Endometrium (tissue), 2 donors: ENCODE results near the gene NIPBL.
"Not testable (repeated sequence)": the region's sequence is repeated elsewhere in the genome, so short reads cannot be mapped to it uniquely, and the experiment has no call there.

Experiments used
- FAIRE-seq: peaks from 2 replicates; lab custom pipeline; 2012; peaks lifted over from hg19 to GRCh38; lab: Jason Lieb, UNC
- donor health status: control.
- donor health status: control.

NIPBL gene

DNA sequence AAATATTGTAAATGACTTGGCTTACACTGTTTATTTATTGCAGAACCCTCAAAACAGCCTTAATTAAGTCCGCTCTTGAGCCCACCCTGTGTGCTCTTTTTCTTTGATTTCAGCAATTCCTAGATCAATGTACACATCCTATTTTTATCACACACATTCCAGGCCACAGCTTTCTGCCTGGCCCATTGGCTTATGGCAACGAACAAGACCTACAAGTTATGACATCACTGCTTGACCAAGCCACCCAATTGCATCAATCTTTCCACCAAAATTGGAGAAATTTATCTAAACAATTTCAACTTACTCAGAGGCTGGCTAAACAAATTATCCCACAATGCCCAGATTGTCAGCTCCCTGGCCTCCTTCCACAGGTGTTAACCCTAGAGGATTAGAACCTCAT, 214.2 kb downstream of the NIPBL start:
- no peak for FAIRE-seq

DNA sequence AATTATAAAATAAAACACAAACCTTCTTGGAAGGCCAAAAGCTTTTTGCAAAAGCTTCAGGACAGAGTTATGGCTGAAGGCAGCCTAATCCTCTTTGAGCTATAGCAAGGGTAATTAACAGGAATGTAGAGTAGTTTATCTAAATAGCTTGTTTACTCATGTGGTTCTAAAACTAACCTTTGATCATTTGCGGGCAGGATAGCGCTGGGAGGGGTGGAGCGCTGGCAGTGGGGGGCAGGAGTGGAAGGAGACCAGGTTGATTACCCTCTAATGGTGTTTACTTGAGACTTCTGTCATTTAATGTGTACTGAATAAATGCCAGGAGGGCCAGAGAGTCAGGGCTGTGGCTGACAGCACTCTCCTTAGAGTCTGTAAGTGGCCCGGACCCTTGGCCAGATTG, 217.2 kb downstream of the NIPBL start:
- FAIRE-seq: not testable (repeated sequence)

- not testable (repeated sequence) for FAIRE-seq
Observed at GRCh38 chr5:37099267-37099666, 222.7 kb downstream of the NIPBL start.

DNA sequence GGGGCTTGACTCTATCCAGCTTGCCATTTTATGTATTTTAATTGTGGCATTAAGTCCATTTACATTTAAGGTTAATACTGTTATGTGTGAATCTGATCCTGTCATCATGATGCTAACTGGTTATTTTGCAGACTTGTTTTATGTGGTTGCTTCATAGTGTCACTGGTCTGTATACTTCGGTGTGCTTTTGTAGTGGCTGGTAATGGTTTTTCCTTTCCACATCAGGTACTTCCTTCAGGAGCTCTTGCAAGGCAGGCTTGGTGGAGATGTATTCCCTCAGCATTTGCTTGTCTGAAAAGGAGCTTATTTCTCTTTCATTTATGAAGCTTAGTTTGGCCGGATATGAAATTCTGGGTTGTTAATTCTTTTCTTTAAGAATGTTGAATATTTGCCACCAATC, 226.7 kb downstream of the NIPBL start:
- FAIRE-seq: no peak

DNA sequence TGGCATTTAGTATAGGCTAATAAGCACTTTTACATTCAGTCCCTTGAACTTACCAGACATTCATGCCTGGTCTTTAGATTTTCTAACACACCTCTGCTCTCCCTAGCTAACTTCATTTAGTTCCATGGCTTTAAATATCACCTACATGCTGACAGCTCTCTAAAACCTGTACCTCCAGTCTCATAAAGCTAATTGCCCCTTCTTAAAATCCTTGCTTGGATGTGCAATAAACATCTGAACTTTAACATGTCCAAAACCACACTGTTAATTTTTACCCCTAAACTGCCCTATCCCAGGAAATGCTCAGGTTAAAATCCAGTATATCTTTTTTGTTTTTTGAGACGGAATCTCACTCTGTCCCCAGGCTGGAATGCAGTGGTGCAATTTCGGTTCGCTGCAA, 232.8 kb downstream of the NIPBL start:
- no peak for FAIRE-seq

DNA sequence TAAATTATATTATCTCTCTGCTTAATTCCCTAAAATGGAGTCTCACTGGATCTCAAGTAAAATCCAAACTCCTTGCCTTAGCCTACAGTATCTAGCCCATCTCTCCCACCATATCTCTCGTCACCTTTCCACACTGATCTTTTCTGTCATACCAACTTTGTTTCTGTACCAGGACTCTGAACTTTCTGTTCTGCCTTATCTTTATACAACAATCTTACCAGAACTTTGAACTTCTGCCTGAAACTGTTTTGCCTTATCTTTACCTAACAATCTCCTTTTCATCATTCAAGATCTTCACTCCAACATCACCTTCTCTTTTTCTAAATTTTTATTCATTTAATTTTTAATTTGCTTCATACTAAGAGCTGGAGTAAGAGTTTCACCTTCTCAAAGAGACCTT, 233.6 kb downstream of the NIPBL start:
- no peak for FAIRE-seq

GRCh38 chr5:37111426-37112382, 235.1 kb downstream of the NIPBL start:
- no peak for FAIRE-seq

DNA sequence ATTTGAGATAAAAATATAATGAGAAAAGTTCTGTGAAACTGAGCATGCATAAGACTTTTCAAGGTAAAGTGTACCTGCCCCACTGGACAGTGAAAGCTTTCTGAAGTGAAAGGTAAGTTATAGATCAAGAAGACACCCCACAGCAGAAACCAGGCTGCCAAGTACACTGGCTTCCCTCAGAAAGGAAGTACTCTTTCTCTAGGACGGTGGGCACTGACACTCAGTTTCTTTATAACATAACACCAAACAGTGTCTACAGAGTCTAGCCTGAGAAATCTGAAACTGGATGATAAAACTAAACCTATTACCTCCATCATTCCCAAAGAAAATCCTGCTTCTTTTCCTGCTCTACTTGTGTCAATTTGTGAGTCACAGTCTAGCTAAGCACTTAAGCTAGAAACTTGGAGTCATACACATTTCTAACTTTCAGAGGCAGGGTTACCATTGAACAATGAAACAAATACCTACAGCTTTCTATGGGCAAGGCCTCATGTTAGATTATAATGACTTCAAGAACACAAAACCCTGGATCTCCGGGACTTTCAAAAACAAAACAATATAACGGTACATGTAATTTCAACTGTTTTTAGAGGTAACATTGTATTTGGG, 235.9 kb downstream of the NIPBL start:
- FAIRE-seq: no peak
